Stomach (tissue), 4 donors: ENCODE results near the gene CACNA1E.

Experiments
- POLR2A ChIP-seq, 4 donors: fragments of 450-650 bp; IDR thresholded peaks; one replicate each; pipeline ENCODE4 v1.6.1; 2016; ENCODE audit warnings: antibody characterized with exemption in 4 of 4, control low read depth in 2 of 4, mild to moderate bottlenecking in 1 of 4, moderate library complexity in 1 of 4
- POLR2AphosphoS5 ChIP-seq, 3 donors: sonication (generic); formaldehyde crosslinking; IDR thresholded peaks; one replicate each; pipeline ENCODE4 v1.6.1; 2016; ENCODE audit warnings: antibody characterized with exemption in 3 of 3
- TF ChIP-seq, protein P1 (sequence below), 7 experiments: fragments of 450-650 bp in 4 of 7; fragments of 200-600 bp in 3 of 7; sonication (generic) in 3 of 7; IDR thresholded peaks; one replicate each; pipeline ENCODE4 v1.5.1; 2016 to 2019; ENCODE audit warnings: antibody characterized with exemption in 7 of 7, control low read depth in 2 of 7, mild to moderate bottlenecking in 1 of 7

DNA sequence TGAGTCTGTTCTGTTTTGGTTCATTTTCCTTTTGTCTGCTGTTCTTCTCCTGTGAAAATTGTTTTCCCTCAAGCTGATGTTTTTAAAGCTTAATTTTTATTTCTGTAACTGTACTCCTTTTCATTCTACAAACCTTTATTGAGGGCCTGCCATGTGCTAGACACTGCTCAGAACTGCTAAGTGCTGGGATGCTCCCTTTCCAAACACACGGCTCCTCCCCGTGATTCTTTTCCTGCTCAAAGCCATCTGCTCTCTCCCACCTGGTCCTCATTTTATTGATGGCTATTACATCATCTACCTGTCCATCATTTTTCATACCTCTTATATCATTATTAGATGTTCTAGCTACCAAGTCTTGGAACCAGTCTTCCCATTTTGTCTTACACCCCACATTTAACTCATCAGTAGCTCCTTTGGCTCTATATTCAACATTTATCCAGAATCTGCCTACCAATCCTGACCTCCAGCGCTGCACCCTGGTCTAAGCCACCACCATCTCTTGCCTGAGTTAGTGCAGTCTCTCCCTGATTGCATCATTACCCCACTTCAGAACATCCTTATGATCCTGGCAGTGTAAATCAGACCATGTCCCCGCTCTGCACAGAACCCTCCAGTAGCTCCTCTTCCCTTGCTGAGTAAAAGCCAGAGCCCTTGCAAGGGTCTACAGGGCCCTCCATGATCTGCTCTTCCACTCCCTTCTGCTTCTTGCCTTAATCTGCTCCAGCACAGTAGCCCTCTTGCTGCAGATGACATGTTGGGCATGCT, 118.1 kb downstream of the CACNA1E start:
- TF ChIP-seq POLR2A (IDR thresholded peaks at IDR 0.05), result no peak
- TF ChIP-seq POLR2AphosphoS5 (IDR thresholded peaks at IDR 0.05), result no peak
- TF ChIP-seq, protein P1, sequence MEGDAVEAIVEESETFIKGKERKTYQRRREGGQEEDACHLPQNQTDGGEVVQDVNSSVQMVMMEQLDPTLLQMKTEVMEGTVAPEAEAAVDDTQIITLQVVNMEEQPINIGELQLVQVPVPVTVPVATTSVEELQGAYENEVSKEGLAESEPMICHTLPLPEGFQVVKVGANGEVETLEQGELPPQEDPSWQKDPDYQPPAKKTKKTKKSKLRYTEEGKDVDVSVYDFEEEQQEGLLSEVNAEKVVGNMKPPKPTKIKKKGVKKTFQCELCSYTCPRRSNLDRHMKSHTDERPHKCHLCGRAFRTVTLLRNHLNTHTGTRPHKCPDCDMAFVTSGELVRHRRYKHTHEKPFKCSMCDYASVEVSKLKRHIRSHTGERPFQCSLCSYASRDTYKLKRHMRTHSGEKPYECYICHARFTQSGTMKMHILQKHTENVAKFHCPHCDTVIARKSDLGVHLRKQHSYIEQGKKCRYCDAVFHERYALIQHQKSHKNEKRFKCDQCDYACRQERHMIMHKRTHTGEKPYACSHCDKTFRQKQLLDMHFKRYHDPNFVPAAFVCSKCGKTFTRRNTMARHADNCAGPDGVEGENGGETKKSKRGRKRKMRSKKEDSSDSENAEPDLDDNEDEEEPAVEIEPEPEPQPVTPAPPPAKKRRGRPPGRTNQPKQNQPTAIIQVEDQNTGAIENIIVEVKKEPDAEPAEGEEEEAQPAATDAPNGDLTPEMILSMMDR (IDR thresholded peaks at IDR 0.05), result no peak
